Spleen (tissue), 7 donors: ENCODE measurements around the gene RBM26.

Experiments used
- CTCF ChIP-seq, 11 experiments: fragments of 200-600 bp in 7 of 11; fragments of 450-650 bp in 4 of 11; sonication (generic) in 4 of 11; IDR thresholded peaks in 8 of 11; conservative IDR thresholded peaks in 3 of 11; 1 replicate in 7 of 11; 2 replicates in 4 of 11; pipeline versions ENCODE4 v1.4.0 to v1.8.0; 2016 to 2021; ENCODE audit warnings: antibody characterized with exemption in 11 of 11, inconsistent platforms in 4 of 11, mild to moderate bottlenecking in 1 of 11
- POLR2A ChIP-seq, 3 donors: fragments of 450-650 bp; IDR thresholded peaks; one replicate each; pipeline ENCODE4 v1.5.1; 2017; ENCODE audit warnings: antibody characterized with exemption in 3 of 3, mild to moderate bottlenecking in 1 of 3
- POLR2AphosphoS5 ChIP-seq, 3 donors: sonication (generic); formaldehyde crosslinking; IDR thresholded peaks; one replicate each; pipeline ENCODE4 v1.5.1; 2017; ENCODE audit warnings: antibody characterized with exemption in 3 of 3
- donor health status: DM: no; HTN: no; CAD: no; lungs with moderate emphysema.
- donor health status: DM: no; HTN: no; CAD: no.
- donor health status: DM: no; HTN: no; CAD: no.

GRCh38 chr13:79445968-79446645, 40.1 kb upstream of the RBM26 start:
- TF ChIP-seq POLR2AphosphoS5 (IDR thresholded peaks at IDR 0.05) (no peak), POLR2A (IDR thresholded peaks at IDR 0.05) (no peak), CTCF (IDR thresholded peaks at IDR 0.05 in 8 of 11, conservative IDR thresholded peaks at IDR 0.05 in 3 of 11) (no peak)
